Left hindlimb (tissue), 1 donor: Measurements from ENCODE around the gene BTBD9.
"Not testable (repeated sequence)": the region's sequence is repeated elsewhere in the genome, so short reads cannot be mapped to it uniquely, and the experiment has no call there.

Experiments used
- DNase-seq: peaks from one replicate; pipeline ENCODE4 v3.0.0-alpha.2; 2018

The BTBD9 gene

DNA sequence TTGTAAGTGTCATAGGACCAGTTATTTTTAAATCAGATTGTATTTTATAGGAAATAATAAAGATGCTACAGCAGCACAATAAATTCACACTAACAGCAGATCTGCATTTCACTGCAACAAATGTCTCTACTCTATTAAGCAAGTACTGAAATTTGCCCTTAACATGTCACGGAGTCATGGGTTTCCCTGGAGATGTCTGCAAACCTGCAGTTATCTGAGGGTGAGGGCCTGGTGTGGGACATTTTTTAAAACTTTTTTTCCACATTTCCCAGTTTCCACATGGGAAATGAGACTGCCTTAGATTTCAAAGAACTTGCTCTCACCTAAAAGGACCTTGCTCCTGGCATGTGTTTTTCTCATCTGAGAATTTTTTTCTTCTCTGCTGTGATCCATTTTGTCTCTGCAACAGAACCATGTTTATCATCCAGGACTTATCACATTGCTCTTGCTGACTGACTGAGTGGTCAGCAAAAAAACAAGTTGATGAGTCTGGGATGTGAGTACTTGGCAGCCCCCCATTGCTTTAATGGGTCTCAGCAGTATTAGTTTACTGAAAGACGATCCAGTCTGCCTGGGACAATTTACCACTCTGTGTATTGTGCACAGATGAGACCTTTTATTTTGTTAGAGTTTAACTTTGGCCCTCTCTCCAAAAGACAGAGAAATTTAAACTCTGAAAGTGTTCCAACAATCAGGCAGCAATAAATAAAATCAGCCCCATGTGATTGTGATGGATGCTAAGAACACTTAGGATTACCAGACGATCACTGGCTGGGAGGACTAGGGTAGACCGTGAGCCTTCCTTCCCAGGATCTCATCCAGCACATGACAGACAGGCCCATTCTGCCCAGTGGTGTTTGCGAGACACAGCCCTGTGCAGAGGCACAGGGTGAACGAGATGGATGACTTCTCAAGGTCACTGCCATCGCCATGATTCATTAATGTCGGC, 268.8 kb downstream of the BTBD9 start:
- no peak for DNase-seq

DNA sequence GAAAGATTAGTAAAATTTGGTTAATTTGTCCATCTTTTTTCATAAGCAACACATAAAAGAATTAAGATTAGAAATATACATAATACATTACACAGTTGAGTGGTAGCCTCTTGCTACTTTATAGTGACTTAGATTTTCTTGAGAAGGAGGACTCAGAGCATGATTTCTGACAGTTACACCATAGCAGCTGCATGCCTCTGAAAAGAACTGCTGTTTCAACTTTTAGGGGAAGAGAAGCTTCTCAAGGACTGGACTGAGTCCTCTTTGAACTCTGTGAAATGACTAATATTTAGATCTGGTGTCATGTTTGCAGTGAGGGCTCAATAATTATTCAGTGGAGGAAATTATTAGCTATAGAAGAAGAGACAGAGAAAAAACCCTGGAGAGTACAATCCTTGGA, 272.5 kb downstream of the BTBD9 start:
- no peak for DNase-seq

DNA sequence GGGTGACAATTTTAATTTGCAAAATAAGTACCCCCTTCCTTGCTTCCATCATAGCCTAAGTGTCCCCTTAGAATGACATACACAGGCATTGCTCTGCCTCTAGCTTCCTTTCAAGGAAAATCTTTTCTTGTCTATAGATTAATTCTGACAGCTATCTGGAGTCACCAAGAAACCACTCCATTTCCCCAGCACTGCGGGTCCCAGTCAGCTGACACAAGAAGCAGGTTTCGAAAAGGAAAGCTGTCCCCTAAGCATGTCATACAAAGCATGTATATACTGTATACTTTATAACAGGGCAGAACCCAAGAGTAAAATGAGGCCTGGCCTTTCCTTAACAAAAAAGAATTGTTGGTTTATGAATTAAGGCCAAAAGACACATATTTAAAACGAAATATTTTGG, 273.5 kb downstream of the BTBD9 start:
- no peak for DNase-seq

DNA sequence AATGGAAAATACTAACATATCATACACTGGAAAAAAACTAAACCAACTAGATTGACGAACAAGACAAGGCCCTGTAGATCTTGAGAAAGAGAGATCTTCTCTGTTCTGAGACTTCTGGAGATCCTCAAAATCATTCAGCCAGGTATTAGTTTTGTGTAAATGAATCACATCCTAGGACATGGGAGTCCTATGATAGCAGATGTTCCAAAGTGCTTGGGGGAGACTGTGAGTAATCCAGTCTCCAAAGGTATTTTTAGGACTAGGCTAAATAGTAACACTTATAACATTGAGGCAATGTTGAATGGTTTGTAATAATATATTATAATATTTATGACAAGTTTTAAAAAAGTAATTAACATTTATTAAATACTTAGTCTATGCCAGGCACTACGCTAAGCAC, 275.0 kb downstream of the BTBD9 start:
- no peak for DNase-seq

DNA sequence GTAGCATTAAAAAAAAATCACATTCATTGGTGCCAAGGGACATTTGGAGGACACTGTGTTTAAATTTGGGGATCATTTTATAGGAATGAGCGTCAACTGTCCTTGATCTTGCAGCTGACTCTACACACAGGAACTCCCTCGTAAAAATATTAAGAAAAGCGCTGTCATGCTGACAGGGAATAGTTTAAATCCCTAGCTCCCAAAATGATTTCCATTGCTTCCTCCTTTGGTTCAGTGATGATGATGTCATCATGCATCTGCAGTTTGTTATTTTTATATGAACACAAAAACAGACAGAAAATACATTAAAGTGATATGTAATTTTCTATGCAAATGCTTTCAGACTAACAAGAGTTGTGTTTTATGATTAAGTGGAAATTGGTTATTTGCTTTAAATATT, 275.6 kb downstream of the BTBD9 start:
- no peak for DNase-seq

DNA sequence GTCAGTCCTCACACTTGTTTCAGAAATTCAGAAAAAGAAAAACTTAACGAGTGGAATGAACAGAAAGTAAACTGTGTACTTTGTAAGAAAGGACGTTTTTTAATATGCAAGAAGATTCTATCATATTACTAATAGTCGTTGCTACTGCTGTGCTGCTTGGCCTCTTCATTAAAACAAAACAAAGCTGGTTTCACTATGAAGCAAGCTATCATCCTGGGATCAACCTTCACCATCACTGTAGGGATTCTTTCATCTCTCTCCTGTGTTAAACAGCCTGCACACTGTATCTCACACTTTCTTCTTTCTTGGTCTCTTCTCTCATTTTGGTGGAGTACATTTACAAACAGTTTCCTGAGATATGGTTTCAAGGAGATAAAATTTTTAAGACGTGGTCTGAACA, 284.2 kb downstream of the BTBD9 start:
- no peak for DNase-seq

DNA sequence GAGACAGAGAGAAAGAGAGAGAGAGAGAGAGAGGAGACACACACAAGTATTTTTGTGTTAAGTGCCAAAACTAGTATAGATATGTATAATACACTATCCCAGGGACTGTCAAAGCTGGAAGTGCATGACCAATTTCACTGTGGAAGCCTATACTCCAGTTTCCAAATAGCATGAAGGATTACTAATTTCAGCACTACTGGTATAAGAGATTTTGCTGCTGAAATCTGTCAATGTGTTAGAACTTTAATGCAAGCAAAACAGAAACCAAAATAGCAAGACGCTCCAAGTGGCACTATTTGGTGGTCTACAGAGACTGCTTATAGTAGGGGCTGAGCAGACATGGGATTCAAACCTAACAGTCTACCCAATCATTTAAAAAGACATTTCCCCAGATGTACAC, 284.8 kb downstream of the BTBD9 start:
- no peak for DNase-seq

DNA sequence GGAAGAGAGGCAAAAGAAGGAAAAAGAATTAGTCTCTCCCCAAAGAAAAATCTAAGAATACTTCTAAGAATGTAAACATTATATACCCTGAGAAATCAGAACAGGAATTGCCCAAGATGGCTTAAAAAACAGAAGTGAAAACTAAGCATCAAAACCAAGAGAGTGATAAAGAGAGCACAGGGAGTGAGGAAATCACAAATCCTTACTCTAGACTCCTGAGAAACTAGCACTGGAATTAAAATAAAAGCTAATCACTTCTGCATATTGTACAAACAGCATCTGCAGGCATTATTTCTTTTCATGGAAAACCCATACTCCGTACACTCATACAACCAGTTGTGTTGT, 285.7 kb downstream of the BTBD9 start:
- no peak for DNase-seq

DNA sequence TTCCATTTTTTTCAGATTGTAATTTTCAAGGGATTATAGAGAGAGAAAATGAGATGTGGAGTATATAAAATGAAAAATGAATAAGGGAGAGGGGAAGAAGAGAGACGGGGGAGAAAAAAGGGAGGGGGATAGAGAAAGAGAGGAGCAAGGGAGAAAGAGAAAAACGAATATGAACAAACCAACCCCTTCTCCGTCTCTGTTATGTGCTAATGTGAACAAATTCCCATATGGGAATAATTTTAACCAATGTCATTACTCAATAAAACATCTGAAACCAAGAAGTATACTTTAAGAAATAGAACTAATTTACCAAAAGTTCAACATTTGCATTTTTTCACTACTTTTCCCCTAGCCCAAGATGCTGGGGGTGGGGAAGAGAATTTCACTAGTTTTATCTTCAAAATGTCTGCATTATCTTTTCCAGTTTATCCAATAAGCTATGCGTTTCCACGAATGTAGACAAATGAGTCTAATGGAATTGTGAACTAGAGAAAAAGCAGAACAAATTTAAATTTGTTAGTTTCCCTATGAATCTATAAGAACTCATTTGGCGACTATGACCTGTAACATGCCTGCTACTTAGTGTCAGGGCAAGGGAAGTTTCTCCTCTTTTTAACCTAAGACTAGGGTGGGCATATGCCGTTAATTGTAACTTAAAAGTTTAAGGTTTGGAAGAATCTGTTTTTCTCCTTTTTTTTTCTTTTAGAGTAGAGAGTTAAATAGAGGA, 286.3 kb downstream of the BTBD9 start:
- no peak for DNase-seq

DNA sequence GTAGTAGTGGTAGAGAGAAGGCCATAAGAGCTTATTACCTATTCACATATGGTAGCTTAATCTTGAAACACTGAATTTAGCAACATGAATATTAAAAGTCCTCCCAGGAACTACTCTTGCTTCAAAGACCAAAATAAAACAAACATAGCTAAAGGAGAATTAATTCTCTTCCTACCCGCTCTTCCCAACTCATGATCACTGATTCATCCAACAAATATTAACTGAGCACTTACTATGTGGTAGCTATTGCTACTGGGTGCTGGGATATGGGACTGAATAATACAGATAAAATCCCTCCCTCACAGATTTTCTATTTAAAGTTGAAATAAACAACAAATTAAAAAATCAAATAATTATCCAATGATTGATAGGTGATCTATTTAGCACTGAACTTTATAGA, 287.1 kb downstream of the BTBD9 start:
- no peak for DNase-seq

DNA sequence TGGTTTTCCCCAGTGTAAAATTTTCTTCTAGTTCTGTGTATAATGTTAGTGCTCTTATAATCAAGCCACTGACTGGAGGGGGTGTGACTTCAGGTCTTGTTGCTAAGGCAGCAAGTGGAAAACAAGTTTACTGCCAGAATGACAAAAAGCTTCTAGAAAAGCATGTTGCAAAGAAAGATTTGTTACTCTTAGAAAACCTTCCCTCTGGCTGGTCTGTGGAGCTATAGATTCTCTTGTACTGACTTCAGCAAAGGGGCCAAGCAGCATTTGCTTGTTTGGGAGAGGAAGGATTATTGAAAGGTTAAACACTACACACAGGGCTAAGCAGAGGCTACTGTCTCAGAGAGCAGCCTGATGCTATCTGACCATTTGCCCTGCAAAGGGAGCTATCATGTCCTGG, 288.8 kb downstream of the BTBD9 start:
- DNase-seq: no peak

DNA sequence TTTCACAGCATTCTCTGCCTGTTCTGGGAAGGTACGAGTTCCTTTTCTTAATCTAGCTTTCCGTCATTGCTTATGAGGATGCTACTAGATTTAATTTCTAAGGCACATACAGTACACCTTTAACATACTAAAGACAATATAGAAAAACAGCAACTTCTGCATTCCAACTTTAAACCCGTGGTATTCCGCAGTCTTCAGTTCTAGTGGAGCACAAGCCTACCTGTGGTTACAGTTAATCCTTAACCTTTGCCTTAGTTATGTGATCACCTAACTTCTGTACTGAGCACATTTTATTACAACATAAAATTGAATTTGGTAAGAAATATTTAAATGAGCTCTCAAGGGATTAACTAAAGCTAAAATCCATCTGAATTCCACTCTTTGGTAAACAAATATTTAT, 289.5 kb downstream of the BTBD9 start:
- no peak for DNase-seq

DNA sequence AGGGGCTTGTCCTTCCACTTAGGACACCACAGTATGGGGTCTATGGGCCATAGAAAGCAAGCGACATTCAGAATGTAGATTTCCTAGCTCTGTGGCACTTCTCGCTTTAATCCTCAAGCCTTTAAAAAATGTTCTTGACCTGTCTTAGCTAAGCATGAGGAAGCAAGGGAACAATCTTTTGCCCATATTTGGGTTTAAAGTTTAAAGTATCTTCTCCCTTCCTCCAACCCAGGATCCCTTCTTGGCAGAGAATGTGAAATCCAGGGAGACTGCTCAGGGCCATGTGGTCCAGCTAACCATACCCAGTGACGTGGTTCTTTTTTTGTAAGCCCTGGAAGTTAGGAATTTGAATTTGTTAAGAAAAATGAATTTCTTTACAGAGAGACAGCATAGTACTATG, 289.9 kb downstream of the BTBD9 start:
- no peak for DNase-seq

DNA sequence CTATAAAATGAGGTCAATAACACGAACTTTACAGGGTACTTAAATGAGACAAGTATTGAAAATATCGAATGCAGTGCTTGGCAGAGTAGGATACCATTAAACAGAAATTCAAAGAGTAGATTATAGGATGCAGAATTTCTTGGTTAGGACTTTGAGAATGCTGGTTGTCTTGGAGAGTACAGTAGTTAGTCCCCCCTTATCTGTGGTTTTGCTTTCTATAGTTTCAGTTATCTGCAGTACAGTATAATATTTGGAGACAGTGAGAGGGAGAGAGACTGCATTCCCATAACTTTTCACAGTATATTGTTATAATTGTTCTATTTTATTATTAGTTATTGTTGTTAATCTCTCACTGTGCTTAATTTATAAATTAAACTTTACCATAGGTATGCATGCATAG, 290.5 kb downstream of the BTBD9 start:
- no peak for DNase-seq

DNA sequence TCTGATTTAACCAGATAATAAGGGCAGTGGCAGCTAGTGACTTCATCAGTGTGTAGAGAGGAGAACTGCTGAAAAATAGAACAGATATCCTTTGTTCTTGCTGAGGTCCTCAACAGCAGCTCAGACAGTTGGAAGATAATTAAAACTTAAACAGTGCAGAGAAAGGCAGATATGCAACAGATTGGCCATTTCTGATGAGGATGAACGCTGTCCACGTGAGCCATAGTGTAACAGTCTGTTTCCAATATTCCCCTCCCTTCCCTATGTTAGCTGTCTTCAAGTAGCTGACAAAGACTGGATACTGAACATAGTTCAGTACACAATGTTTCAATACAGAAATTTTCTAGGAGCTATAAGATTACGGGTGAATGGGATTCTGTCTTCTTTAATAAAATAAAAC, 291.4 kb downstream of the BTBD9 start:
- DNase-seq: no peak

DNA sequence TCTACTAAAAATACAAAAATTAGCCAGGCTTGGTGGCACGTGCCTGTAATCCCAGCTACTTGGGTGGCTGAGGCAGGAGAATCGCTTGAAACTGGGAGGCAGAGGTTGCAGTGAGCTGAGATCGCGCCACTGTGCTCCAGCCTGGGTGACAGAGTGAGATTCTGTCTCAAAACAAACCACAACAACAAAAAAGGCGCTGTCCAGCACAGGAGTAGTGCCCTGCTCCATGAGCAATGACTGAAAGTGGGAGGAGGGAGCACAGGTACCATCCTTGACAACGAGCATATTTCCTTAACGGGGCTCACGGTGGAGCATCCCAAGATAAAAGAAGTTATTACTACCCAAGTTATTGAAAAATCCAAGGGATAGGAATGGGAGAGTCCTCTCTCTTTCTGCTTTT, 291.9 kb downstream of the BTBD9 start:
- not testable (repeated sequence) for DNase-seq

DNA sequence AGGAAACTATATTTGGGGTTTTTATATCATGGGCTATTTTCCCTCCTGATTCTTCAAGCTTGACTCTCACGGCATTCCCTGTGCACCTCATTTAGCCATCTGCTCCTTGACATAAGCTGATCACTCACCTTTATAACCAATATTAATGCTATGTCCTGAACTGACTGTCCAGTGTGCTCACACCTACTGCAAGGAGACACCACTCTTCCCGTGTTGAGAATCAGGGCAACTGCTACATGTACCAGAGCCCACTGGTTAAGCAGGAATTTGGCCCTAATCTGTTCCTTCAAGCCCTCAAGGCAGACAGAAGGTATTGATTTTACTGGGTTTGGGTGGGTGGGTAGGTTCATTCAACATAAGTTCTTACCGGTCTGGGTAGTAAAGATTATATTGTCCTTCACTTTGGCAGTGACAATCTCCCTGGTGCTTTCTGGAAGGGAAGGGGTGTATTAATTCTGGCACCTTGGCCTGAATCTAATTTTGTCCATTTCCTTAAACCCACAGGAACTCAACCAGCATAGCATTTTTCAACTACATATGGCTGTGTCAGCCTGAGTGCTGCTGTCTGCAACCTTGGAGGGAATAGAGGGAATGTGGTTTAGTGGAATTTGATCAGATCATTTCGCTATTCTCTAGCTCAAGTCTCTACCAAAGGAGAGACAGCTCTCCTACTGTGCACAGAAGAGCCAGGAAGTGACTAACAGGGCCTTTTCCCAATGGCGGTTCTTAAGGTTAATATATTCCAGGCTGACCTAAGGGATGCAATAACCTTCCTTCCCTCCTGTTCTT, 293.2 kb downstream of the BTBD9 start:
- no peak for DNase-seq

DNA sequence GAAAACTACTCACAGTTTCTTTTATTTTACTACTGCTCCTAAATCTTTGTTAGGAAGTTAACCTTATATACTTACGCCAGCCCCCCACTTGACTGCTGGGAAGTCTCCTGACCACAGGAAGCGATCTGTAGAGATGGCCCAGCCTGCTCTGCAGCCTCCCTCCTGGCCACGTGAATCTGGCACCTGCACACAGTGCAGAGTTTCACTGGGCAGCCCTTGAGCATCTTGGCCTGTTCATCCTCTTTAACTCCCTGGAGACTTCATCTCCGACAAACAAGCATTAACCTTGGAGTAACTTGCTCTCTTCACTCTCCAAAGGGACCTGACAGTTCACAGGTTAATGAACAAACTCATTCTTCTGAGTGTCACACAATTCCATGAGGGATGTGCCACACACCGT, 294.1 kb downstream of the BTBD9 start:
- no peak for DNase-seq

DNA sequence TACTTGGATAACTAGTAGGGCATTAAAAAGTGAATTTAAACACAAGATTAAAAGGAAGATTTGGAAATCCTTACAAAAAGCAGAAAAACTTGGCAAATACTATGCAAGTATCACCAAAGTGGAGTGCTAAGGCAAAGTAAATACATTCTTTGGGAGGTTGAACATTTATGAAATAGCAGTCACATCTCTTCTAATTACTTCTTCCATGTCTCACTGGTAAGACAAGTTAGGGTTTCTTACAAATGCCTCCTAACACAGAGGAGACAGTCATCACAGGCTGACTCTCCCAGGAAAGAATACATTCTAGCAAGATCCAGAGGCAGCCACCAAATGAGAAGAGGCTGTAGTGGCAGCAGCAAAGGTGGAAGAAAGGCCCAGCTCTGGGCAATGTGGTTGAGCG, 298.2 kb downstream of the BTBD9 start:
- DNase-seq: no peak

DNA sequence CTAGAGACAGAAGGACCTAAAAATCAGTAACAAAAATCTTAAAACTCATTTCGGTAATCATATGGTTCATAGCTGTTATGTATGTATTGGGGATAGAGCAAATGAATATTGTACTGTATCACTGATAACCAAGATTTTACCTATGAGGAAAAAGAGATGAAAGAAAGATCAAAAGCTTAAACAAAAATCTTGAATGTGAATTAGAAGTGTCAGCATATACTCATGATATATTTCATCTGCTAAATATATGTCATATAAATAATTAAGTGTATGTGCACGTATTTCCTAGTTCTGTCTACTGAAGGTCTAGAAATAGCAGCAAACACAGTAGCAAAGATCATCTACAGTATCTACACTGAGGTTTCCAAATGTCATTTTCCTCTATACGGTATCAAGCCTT, 299.8 kb downstream of the BTBD9 start:
- no peak for DNase-seq

DNA sequence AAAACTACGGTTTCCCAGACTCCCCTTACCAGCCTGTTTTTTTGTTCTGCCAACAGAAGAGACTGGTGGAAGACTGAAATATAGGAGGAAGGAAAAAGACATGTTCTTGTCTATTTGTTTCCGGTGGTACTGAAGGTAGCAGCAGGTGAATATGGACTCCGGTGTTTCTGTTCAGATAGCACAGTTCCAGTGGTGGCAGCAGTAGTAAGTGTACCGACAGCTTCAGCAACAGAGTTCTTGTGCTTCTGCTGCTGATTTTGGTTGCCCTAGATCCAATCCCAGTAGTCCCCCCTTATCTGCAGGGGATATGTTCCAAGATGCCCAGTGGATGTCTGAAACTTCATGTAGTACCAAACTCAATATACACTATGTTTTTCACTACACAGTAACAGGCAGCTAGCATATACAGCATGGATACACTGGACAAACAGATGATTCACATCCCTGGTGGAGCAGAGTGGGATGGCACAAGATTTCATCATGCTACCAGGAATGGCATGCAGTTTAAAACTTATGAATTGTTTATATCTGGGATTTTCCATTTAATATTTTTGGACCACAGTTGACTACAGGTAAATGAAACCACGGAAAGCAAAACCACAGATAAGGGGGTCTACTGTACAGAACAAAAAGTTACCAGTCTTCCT, 301.8 kb downstream of the BTBD9 start:
- no peak for DNase-seq

DNA sequence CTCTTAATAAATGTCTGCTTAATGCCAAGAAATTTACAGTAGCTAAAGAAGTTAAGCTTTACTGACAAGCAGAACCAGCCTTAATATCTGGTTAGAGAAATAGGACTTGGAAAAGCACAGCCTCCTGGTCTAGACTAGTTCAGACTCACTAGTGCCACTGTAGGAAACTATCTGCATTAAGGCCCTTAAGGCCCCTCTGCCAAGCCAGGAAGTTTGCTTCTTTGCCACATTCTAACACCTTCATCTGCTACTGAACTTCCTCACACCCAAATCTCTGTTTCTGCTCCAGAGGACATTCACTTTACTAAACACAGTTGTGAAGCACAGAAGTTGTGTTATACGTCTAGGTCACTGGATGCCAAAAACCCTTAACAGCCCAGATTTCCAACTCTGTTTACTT, 302.8 kb downstream of the BTBD9 start:
- DNase-seq: no peak

DNA sequence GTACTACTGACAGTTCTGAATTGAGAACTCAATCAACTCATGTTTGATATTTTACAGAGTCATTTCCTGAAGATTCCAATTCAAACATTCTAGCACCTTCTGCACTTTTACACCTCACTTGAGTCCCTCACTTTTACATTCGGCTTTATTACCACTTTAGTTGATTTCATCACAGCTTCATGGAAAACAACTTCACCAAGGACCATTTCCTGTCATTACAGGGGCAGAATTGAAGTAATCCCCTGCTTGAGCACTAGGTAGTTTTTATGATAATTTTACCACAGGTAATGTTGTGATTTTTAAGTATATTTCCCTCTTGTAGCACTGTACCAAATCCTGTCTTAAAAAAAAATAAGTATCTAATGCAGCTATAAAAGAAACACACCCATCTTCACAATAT, 312.9 kb downstream of the BTBD9 start:
- no peak for DNase-seq
